Fibroblast of gingiva (primary cell): ENCODE results near the gene DNAH8.

Experiments
- DNase-seq: peaks from one replicate; pipeline ENCODE4 v3.0.0-alpha.2; 2011; ENCODE audit warnings: low read depth

DNAH8 gene

DNA sequence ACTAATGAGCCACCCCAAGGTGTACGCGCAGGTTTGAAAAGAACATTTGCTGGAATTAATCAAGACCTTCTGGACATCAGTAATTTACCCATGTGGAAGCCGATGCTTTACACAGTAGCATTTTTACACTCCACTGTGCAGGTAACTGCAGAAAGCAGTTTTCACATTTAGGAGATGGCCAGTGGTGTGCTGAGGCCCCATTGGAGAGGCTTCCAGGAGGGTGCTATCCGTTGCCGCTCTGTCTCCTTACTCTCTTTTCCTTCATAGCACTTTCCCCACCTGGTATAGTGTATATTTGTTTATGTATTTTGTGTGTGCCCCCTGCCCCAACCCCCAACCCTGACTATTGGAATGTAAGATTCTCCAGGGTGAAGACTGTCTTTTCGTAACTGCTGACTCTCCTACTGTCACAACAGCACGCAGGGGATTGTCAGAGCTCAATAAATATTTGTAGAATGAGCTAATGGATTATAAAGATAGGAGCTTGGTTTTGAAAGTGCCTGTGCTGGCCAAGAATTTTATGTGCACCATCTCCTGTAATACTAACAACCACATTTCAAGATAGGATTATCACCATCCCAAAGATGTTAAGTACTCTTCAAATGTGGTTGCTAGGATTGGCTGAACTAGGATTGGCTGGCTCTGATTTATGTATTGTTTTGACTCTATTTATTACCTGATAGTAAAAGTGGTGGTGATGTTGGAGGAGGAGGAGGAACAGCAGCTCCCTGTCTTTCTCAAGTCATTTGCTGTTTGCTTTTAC is 259.5 kb downstream of the DNAH8 start:
- no peak for DNase-seq

- no peak for DNase-seq
These were observed 260.5 kb downstream of the DNAH8 start for GRCh38 chr6:38975621-38976049.

- no peak for DNase-seq
These were observed 260.9 kb downstream of the DNAH8 start for GRCh38 chr6:38976051-38976450.

GRCh38 chr6:38976801-38977500 is 261.8 kb downstream of the DNAH8 start:
- no peak for DNase-seq

GRCh38 chr6:38978139-38978704 is 263.1 kb downstream of the DNAH8 start:
- no peak for DNase-seq

DNA sequence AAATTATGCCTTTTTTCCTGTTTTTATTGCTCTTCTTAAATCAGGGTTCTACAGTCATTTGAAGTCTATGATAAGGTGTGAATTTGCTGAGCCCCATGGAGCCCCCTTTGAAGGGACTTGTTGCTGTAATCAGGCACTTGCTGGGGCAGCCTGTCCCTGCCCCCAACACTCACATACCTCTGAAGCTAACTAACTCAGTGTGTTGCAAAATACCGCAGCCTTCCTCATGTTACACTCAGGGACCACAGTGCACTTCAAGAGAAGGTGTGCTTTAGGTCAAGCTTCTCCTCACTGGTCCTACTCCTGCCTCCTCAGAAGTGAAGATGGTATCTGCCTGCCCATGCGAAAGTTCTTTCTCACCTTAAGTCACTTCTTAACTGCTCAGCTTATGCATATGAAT is 267.4 kb downstream of the DNAH8 start:
- DNase-seq, result no peak

- no peak for DNase-seq
These were observed 269.6 kb downstream of the DNAH8 start for GRCh38 chr6:38984723-38985122.

- no peak for DNase-seq
These were observed 270.7 kb downstream of the DNAH8 start for GRCh38 chr6:38985839-38986238.

- DNase-seq, result no peak
These were observed 272.4 kb downstream of the DNAH8 start for GRCh38 chr6:38987503-38987902.

GRCh38 chr6:38988736-38989449 is 273.8 kb downstream of the DNAH8 start:
- no peak for DNase-seq

DNA sequence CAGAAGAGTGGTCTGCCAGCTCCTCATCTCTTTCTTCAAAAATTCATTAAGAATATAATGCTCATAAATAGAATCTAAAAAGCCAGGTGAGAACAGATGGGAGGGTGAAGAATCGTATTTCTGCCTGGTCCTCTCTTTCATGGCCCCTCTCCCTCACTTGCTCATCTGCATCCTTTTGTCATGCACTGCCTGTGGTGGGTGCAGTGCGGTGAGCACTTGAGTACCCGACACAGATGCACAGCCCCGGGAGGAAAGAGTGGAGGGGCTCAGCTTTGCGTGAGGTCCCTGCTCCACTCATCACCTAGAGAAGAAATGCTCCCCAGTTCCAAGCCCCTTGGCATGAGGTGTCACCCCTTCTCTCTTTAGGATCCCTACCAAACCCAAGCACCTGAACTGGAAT is 275.4 kb downstream of the DNAH8 start:
- no peak for DNase-seq

- DNase-seq, result no peak
These were observed 281.6 kb downstream of the DNAH8 start for GRCh38 chr6:38996676-38997075.

- DNase-seq, result no peak
These were observed 282.1 kb downstream of the DNAH8 start for GRCh38 chr6:38997128-38997761.

DNA sequence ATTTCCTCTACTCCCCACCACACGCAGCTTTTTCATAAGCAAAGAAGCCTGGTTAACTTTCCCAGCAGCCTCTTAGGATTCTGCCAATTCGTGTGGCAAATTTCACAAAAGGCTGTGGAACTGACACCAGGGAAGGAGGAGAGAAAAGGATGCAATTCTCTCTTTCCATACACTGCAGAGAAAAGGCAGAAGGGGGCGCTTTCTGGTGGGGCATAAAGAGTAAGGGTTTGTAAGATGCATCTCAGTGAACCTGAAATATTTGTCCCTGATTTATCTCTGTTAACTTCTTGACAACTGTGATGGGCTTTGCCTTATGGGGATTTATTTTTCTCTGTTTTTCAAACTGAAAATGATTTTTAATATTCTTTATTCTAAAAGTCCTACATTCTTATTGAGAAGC is 288.0 kb downstream of the DNAH8 start:
- DNase-seq, result no peak

GRCh38 chr6:39003492-39003891 is 288.4 kb downstream of the DNAH8 start:
- no peak for DNase-seq

DNA sequence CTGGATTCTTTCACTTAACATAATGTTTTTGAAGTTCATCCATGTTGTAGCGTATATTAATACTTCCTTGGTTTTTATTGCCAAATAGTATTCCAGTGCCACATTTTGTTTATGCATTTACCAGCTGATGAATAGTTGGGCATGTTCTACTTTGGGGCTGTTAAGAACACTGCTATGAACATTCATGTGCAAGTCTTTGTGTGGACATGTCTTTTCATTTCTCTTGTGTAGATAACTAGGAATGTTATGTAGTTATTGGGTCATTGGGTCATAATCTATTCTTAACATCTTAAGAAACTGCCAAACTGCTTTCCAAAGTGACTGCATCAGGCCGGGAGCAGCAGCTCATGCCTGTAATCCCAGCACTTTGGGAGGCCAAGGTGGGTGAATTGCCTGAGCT is 289.7 kb downstream of the DNAH8 start:
- DNase-seq, result no peak

GRCh38 chr6:39005774-39006173 is 290.7 kb downstream of the DNAH8 start:
- DNase-seq, result no peak

DNA sequence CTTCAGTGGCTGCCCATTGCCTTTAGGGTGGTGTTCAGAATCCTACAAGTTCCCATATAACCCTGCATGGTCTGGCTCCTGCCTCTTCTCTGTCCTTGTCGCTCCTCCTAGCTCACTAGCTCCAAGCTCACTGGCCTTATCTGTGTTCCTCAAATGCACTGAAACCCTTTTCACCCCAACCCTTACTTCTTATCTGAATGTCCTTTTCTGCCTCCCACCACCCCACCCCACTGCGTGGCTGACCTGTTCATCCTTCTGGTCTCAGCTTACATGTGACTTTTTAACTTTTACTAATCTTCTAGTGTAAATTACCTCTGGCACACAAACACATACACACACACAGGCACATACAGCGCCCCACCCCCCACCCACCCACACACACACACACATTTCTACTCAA is 292.5 kb downstream of the DNAH8 start:
- no peak for DNase-seq

GRCh38 chr6:39008737-39009136 is 293.6 kb downstream of the DNAH8 start:
- DNase-seq, result no peak

- no peak for DNase-seq
These were observed 294.4 kb downstream of the DNAH8 start for GRCh38 chr6:39009476-39009875.

- no peak for DNase-seq
These were observed 301.9 kb downstream of the DNAH8 start for GRCh38 chr6:39016839-39017546.

DNA sequence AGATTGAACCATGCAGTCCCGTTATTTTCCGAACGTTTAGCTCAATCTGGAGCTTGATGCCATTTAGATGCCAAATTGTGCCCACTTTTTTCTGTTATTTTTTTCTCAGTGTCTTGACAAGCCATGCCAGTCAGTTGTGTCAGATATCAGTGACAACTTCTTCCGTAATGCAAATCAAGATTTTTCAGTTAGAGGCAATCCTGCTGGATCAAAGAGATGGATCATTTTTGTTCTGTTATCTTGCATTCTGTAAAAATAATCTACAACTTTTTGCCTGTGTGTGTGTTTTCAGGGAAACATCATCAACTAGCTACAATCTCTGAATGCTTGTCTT is 302.4 kb downstream of the DNAH8 start:
- DNase-seq, result no peak
